ENCODE results near the gene APOBEC3F. TPM values are rescaled to one million over a fixed set of nuclear protein-coding genes. Genes with fewer than 3 reads are reported as not detected.

Gene APOBEC3F
- total RNA-seq, 4 donors from 2014 or later = 2.6 to 6.8 (median 4.8) TPM; not detected in 1

- in situ Hi-C loops (cut with MboI; ENCODE audit: low pct_ligation_motif_present in 1 of 4, low pct_unique_long_range_greater_than_20kb in 1 of 4, low sequenced_read_pairs in 3 of 4) = no loop called here
- DNase-seq = no peak
- WGBS, 2 donors (ENCODE audit: low coverage in 1 of 2) = 95% methylated on average over 6 of the region's 6 CpGs; no CpG with 5 or more reads in 1 of the 2 donors
Observed at GRCh38 chr22:39087098-39087497, 46.4 kb downstream of the APOBEC3F start.

DNA sequence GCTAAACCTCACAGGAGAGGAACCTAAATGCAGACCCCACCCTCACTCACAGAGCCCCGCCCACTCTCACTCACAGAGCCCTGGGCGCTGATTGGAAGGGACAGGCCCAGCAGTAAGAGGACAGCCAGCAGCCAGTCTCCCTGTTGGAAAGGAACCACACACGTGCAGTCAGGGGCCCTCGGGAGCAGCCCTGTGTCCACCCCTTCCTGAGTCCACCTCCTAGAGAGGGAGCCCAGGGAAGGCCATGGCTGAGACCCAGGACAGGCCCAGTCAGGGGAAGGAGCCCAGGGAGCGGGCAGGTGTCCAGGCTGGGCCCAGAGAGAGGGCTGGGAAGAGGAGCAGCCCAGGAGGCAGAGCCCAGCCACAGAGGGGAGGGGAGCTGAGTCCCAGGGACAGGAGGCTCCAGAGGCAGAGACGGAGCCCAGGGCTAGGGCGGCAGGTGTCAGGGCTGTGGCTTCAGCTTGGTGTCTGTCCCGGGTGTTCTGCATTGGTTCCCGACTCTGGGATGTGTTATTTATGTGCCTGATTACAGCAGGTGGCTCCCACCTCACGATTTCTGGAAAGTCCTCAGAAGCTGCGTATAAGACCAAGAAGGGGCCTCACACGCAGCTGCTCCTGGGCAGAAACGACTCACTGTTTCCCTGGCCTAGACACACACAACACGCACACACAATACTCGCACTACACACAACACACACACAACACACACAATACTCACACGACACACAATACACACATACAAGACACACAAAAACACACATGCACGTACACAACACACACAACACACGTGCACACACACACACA lies 47.4 kb downstream of the APOBEC3F start:
- Histone ChIP-seq H3K9me3 (no peaks in the 10 kb centered on the region), H3K4me1 (peaks cover 0 to 4% (median 0%) of the 10 kb centered on the region in 4 donors), H3K36me3 (no peaks in the 10 kb centered on the region), H3K4me3 (no peak overlapping the region), H3K27me3 (peaks cover 5% of the 10 kb centered on the region), H3K27ac (no peak overlapping the region)
- WGBS, 2 donors (ENCODE audit: low coverage in 1 of 2) = 63% methylated on average over 17 of the region's 18 CpGs; no CpG with 5 or more reads in 1 of the 2 donors
- in situ Hi-C loops (cut with MboI; ENCODE audit: low pct_ligation_motif_present in 1 of 4, low pct_unique_long_range_greater_than_20kb in 1 of 4, low sequenced_read_pairs in 3 of 4) = no loop called here
- no peak for DNase-seq
- TF ChIP-seq POLR2AphosphoS5 (IDR thresholded peaks at IDR 0.05) = no peak
- no peak for TF ChIP-seq EP300 (IDR thresholded peaks at IDR 0.05; ENCODE audit: low read depth)
- no peak for TF ChIP-seq POLR2A (IDR thresholded peaks at IDR 0.05)
- TF ChIP-seq, protein P1, sequence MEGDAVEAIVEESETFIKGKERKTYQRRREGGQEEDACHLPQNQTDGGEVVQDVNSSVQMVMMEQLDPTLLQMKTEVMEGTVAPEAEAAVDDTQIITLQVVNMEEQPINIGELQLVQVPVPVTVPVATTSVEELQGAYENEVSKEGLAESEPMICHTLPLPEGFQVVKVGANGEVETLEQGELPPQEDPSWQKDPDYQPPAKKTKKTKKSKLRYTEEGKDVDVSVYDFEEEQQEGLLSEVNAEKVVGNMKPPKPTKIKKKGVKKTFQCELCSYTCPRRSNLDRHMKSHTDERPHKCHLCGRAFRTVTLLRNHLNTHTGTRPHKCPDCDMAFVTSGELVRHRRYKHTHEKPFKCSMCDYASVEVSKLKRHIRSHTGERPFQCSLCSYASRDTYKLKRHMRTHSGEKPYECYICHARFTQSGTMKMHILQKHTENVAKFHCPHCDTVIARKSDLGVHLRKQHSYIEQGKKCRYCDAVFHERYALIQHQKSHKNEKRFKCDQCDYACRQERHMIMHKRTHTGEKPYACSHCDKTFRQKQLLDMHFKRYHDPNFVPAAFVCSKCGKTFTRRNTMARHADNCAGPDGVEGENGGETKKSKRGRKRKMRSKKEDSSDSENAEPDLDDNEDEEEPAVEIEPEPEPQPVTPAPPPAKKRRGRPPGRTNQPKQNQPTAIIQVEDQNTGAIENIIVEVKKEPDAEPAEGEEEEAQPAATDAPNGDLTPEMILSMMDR (IDR thresholded peaks at IDR 0.05) = no peak
- intact Hi-C loops (cut with DNase I; ENCODE audit: low total_unique reads) = no loop called here

More at GRCh38 chr22:39087098-39087497, 46.4 kb downstream of the APOBEC3F start:
- H3K36me3 ChIP-seq = no peaks in the 10 kb centered on the region
- H3K27ac ChIP-seq = no peak overlapping the region
- peaks cover 5% of the 10 kb centered on the region for H3K27me3 ChIP-seq
- intact Hi-C loops (cut with DNase I; ENCODE audit: low total_unique reads) = no loop called here
- no peaks in the 10 kb centered on the region for H3K4me1 ChIP-seq
- H3K9me3 ChIP-seq = no peaks in the 10 kb centered on the region
- TF ChIP-seq, protein P1 (IDR thresholded peaks at IDR 0.05) = no peak
- TF ChIP-seq POLR2AphosphoS5 (IDR thresholded peaks at IDR 0.05) = no peak
- no peak for TF ChIP-seq POLR2A (IDR thresholded peaks at IDR 0.05)
- TF ChIP-seq EP300 (IDR thresholded peaks at IDR 0.05; ENCODE audit: low read depth) = no peak
- no peak overlapping the region for H3K4me3 ChIP-seq

DNA sequence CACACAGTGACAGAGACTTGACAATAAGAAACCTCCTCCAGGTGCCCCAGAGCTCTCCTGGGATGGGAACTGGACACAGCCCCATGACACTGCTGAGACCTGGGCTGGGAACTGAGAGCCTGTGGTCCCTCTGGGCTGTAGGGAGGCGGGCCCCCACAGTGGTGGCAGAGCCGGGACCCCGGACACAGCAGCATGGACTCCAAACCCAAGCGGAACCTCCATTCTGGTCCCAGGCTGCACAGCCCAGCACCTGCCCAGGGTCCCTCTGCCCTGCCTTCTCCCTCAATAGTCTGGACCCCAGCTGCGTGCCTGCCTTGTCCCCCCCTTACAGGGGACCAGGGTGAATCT lies 48.0 kb downstream of the APOBEC3F start:
- intact Hi-C loops (cut with DNase I; ENCODE audit: low total_unique reads) (no loop called here), in situ Hi-C loops (cut with MboI; ENCODE audit: low pct_ligation_motif_present in 1 of 4, low pct_unique_long_range_greater_than_20kb in 1 of 4, low sequenced_read_pairs in 3 of 4) (no loop called here)
- 80% methylated on average over 5 of the region's 5 CpGs; no CpG with 5 or more reads in 1 of the 2 donors for WGBS, 2 donors (ENCODE audit: low coverage in 1 of 2)
- peaks cover 0 to 6% (median 0%) of the 10 kb centered on the region in 4 donors for H3K4me1 ChIP-seq
- H3K9me3 ChIP-seq = no peaks in the 10 kb centered on the region
- H3K27me3 ChIP-seq = peaks cover 5% of the 10 kb centered on the region
- H3K36me3 ChIP-seq = no peaks in the 10 kb centered on the region
- TF ChIP-seq POLR2AphosphoS5 (IDR thresholded peaks at IDR 0.05) (no peak), POLR2A (IDR thresholded peaks at IDR 0.05) (no peak), EP300 (IDR thresholded peaks at IDR 0.05; ENCODE audit: low read depth) (no peak)
- TF ChIP-seq, protein P1 (IDR thresholded peaks at IDR 0.05) = no peak
- no peak for DNase-seq
- H3K27ac ChIP-seq = no peak overlapping the region
- no peak overlapping the region for H3K4me3 ChIP-seq

DNA sequence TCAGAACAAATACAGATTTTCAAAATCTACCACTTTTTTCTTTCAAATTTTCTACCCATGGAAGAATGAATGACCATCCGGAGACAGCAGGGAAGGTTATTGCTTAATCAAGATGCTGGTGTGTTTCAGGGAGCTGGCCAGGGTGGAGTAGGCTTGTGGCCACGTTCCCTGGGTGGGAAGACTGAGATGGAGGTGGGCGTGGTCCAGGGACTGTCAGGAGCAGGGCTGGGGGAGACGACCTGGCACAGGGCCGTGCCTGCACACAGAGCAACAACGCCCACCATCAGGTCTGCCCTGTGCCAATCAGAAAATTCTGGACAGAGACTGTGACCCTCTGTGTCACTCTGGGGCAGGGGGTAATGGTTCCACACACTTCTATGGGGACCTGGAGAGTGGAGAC lies 49.3 kb downstream of the APOBEC3F start:
- Histone ChIP-seq H3K36me3 (no peaks in the 10 kb centered on the region), H3K4me1 (peaks cover 0 to 7% (median 0%) of the 10 kb centered on the region in 4 donors), H3K9me3 (no peaks in the 10 kb centered on the region), H3K27me3 (peaks cover 5% of the 10 kb centered on the region), H3K4me3 (no peak overlapping the region), H3K27ac (peak overlapping the region; percentile 18 to 34 (median 22))
- 54% methylated on average over 6 of the region's 6 CpGs; no CpG with 5 or more reads in 1 of the 2 donors for WGBS, 2 donors (ENCODE audit: low coverage in 1 of 2)
- no peak for DNase-seq
- in situ Hi-C loops (cut with MboI; ENCODE audit: low pct_ligation_motif_present in 1 of 4, low pct_unique_long_range_greater_than_20kb in 1 of 4, low sequenced_read_pairs in 3 of 4) (no loop called here), intact Hi-C loops (cut with DNase I; ENCODE audit: low total_unique reads) (no loop called here)
- TF ChIP-seq POLR2AphosphoS5 (IDR thresholded peaks at IDR 0.05) (no peak), POLR2A (IDR thresholded peaks at IDR 0.05) (no peak), EP300 (IDR thresholded peaks at IDR 0.05; ENCODE audit: low read depth) (no peak)
- TF ChIP-seq, protein P1 (IDR thresholded peaks at IDR 0.05) = no peak
